Activated B cell treated with CpG ODN at 0.5 μM for 24 hours (primary cell): ENCODE data around the gene KIF2A. TPM values are rescaled to one million over a fixed set of nuclear protein-coding genes. Genes with fewer than 3 reads are reported as not detected.

Experiments
- ATAC-seq: fragments of 200-7000 bp; cut with Tn5 transposase; one replicate; pipeline ENCODE4 v1.10.0; 2021; ENCODE audit warnings: low read depth, mild to moderate bottlenecking, moderate library complexity
- CTCF ChIA-PET: fragments of 350-600 bp; sonication (Branson Sonifier 250); formaldehyde crosslinking; loops from one replicate; lab custom pipeline; 2021; ENCODE audit warnings: antibody characterized with exemption; lab: Charles Lee
- POLR2A ChIA-PET: fragments of 350-600 bp; sonication (Branson Sonifier 250); formaldehyde crosslinking; loops from one replicate; lab custom pipeline; 2021; ENCODE audit warnings: antibody characterized with exemption; lab: Charles Lee
- DNase-seq: peaks from one replicate; pipeline ENCODE4 v3.0.0; 2022
- H3K27ac Mint-ChIP-seq: one replicate; pipeline ENCODE4 v1.8.0; 2020; ENCODE audit warnings: mixed read lengths
- H3K27me3 Mint-ChIP-seq: one replicate; pipeline ENCODE4 v1.8.0; 2021; ENCODE audit warnings: mixed read lengths
- H3K36me3 Mint-ChIP-seq: one replicate; pipeline ENCODE4 v1.8.0; 2021; ENCODE audit warnings: low read depth, mixed read lengths
- H3K4me1 Mint-ChIP-seq: one replicate; pipeline ENCODE4 v1.8.0; 2021; ENCODE audit warnings: mixed read lengths
- H3K4me3 Mint-ChIP-seq: one replicate; pipeline ENCODE4 v1.8.0; 2020; ENCODE audit warnings: mild to moderate bottlenecking, mixed read lengths
- H3K9me3 Mint-ChIP-seq: one replicate; pipeline ENCODE4 v1.8.0; 2020; ENCODE audit warnings: mixed read lengths
- intact Hi-C: fragments of 100-400 bp; cut with micrococcal nuclease; formaldehyde crosslinking; loops from one replicate; pipeline ENCODE4 v1.15.1; 2024
- total RNA-seq: library from RNA; stranded (reverse); gene quantifications from 2 replicates; pipeline ENCODE4 v1.2.3, GENCODE V29; 2022
- TF ChIP-seq, protein P1 (sequence below): fragments of 200-600 bp; IDR thresholded peaks from one replicate; pipeline ENCODE4 v1.8.0; 2022; ENCODE audit warnings: antibody characterized with exemption, mild to moderate bottlenecking

Gene KIF2A
- total RNA-seq, 1 donor from 2014 or later: 45.9 TPM

DNA sequence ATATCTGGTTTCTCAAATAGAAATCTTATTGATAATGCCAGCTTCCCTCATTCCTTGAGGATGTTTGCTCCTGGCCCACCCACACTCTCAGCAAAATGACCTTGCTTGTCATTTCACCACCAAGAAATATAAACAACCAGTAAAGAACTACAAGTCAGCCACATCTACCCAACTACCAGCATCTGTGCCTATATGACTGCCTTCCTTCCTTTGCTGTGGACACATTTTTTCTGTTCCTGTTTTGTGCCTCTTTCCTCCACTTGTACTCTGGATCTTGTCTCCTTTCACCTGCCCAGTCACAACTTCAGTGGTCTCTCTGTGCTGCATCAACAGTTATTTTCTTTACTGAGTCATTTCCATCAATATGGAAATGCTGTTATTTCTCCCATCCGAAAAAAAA lies 20.3 kb downstream of the KIF2A start:
- intact Hi-C loops: no loop called here
- no peaks in the 10 kb centered on the region for H3K9me3 Mint-ChIP-seq
- DNase-seq: no peak
- no peak overlapping the region for H3K4me3 Mint-ChIP-seq
- H3K27ac Mint-ChIP-seq: peak overlapping the region; percentile 26
- peaks cover 76% of the 10 kb centered on the region for H3K4me1 Mint-ChIP-seq
- CTCF ChIA-PET: no interaction called here
- H3K27me3 Mint-ChIP-seq: no peaks in the 10 kb centered on the region
- TF ChIP-seq, protein P1, sequence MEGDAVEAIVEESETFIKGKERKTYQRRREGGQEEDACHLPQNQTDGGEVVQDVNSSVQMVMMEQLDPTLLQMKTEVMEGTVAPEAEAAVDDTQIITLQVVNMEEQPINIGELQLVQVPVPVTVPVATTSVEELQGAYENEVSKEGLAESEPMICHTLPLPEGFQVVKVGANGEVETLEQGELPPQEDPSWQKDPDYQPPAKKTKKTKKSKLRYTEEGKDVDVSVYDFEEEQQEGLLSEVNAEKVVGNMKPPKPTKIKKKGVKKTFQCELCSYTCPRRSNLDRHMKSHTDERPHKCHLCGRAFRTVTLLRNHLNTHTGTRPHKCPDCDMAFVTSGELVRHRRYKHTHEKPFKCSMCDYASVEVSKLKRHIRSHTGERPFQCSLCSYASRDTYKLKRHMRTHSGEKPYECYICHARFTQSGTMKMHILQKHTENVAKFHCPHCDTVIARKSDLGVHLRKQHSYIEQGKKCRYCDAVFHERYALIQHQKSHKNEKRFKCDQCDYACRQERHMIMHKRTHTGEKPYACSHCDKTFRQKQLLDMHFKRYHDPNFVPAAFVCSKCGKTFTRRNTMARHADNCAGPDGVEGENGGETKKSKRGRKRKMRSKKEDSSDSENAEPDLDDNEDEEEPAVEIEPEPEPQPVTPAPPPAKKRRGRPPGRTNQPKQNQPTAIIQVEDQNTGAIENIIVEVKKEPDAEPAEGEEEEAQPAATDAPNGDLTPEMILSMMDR: no peak
- POLR2A ChIA-PET: no interaction called here
- ATAC-seq: no peak
- H3K36me3 Mint-ChIP-seq: peaks cover 22% of the 10 kb centered on the region

- POLR2A ChIA-PET: no interaction called here
- CTCF ChIA-PET: no interaction called here
- H3K4me1 Mint-ChIP-seq: peaks cover 75% of the 10 kb centered on the region
Observed at GRCh38 chr5:62326702-62327101, 20.7 kb downstream of the KIF2A start.

GRCh38 chr5:62327138-62328053 lies 21.4 kb downstream of the KIF2A start:
- ChIA-PET CTCF (no interaction called here), POLR2A (no interaction called here)
- Mint-ChIP-seq H3K9me3 (no peaks in the 10 kb centered on the region), H3K36me3 (peaks cover 11% of the 10 kb centered on the region), H3K27me3 (no peaks in the 10 kb centered on the region), H3K4me1 (peaks cover 78% of the 10 kb centered on the region), H3K4me3 (no peak overlapping the region), H3K27ac (no peak overlapping the region)
- intact Hi-C loops: no loop called here
- TF ChIP-seq, protein P1: no peak
- ATAC-seq (no peak), DNase-seq (no peak)

More at GRCh38 chr5:62326702-62327101, 20.7 kb downstream of the KIF2A start:
- DNase-seq (no peak), ATAC-seq (no peak)
- Mint-ChIP-seq H3K9me3 (no peaks in the 10 kb centered on the region), H3K27me3 (no peaks in the 10 kb centered on the region), H3K36me3 (peaks cover 18% of the 10 kb centered on the region), H3K27ac (no peak overlapping the region), H3K4me3 (no peak overlapping the region)
- intact Hi-C loops: no loop called here
- TF ChIP-seq, protein P1: no peak

DNA sequence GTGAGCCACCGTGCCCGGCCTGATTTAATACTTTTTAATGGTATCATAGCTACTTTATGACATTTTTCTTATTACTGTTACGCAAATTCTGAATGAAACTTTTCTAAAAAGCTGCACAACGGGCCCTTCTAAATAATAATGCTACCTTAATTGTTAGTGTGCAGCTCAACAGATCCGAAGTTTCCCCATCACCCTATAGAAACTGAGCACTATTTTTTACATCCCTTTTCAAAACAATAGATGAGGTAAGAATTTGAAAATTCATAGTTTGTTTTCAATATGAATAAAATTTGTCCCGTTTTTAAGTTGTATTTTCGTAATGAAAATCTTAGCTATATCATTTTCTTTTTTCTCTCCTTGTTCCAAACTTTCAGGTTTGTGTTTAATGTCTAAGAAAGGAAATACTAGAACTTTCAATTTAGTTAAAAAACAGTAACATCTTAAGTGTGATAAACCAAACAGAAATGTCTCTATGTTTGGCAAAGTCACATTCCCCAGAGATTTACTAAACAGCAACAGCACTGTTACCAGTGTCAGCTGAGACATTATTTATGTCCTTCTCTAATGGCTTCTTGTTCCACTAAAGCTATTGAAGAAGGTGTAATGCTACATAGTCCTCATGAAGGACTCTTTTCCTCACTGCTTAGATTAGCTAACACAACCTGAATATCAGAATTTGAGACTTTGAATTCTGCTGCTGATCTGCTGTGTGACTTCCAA lies 22.9 kb downstream of the KIF2A start:
- Mint-ChIP-seq H3K27ac (peak overlapping the region; percentile 35), H3K4me3 (no peak overlapping the region), H3K27me3 (no peaks in the 10 kb centered on the region), H3K9me3 (no peaks in the 10 kb centered on the region), H3K4me1 (peaks cover 80% of the 10 kb centered on the region), H3K36me3 (peaks cover 16% of the 10 kb centered on the region)
- CTCF ChIA-PET: no interaction called here
- TF ChIP-seq, protein P1: no peak
- no peak for DNase-seq
- POLR2A ChIA-PET: no interaction called here
- intact Hi-C loops: no loop called here
- no peak for ATAC-seq

- Mint-ChIP-seq H3K27ac (no peak overlapping the region), H3K4me3 (no peak overlapping the region), H3K9me3 (no peaks in the 10 kb centered on the region), H3K4me1 (peaks cover 69% of the 10 kb centered on the region), H3K27me3 (no peaks in the 10 kb centered on the region), H3K36me3 (peaks cover 20% of the 10 kb centered on the region)
- ATAC-seq (no peak), DNase-seq (no peak)
- TF ChIP-seq, protein P1: no peak
- ChIA-PET POLR2A (no interaction called here), CTCF (no interaction called here)
- intact Hi-C loops: no loop called here
Observed at GRCh38 chr5:62330302-62330701, 24.3 kb downstream of the KIF2A start.
